ENCODE measurements around the gene PFN1. TPM values are rescaled to one million over a fixed set of nuclear protein-coding genes. Genes with fewer than 3 reads are reported as not detected.

PFN1 gene
- total and polyA plus RNA-seq, 9 of the 15 experiments (the other 6 are each of a cell fraction or from before 2014, with no cell fraction given) = 60.5 to 1,479 (median 456) TPM

- peak; percentile 98 for TF ChIP-seq CREB3L1 (IDR thresholded peaks at IDR 0.05; ENCODE audit: borderline replicate concordance, low read depth)
- TF ChIP-seq ZNF707 (CRISPR knock-in tag; conservative IDR thresholded peaks at IDR 0.05) = no peak
- TF ChIP-seq MXI1 (IDR thresholded peaks at IDR 0.05; ENCODE audit: low read depth, low read length) = no peak; the same call in 1 of the 2 replicates
- TF ChIP-seq C11orf30 (IDR thresholded peaks at IDR 0.05; ENCODE audit: low read depth) = peak; percentile 69
- no peak for TF ChIP-seq ARID3B (CRISPR knock-in tag; IDR thresholded peaks at IDR 0.05; ENCODE audit: borderline replicate concordance)
- no peak for TF ChIP-seq ZNF764 (CRISPR knock-in tag; IDR thresholded peaks at IDR 0.05; ENCODE audit: low read depth)
- no peak for TF ChIP-seq ZNF830 (CRISPR knock-in tag; IDR thresholded peaks at IDR 0.05)
- TF ChIP-seq ZNF444 (CRISPR knock-in tag; IDR thresholded peaks at IDR 0.05) = no peak
- TF ChIP-seq ZNF407 (IDR thresholded peaks at IDR 0.05; ENCODE audit: low read depth) = no peak
- no peak for TF ChIP-seq EGR1 (conservative IDR thresholded peaks at IDR 0.05)
- TF ChIP-seq WHSC1 (IDR thresholded peaks at IDR 0.05; ENCODE audit: low read length) = no peak
- TF ChIP-seq HNRNPH1 (optimal IDR thresholded peaks at IDR 0.05; ENCODE audit: low read depth, low read length) = no peak
- TF ChIP-seq SMARCA4 (IDR thresholded peaks at IDR 0.05) = no peak
Measured at GRCh38 chr17:4939796-4940554, 8.4 kb downstream of the PFN1 start, which contains the start of the genes RNF167 and SLC25A11 (continued).
